ENCODE measurements around the gene PKNOX1. TPM values are rescaled to one million over a fixed set of nuclear protein-coding genes. Genes with fewer than 3 reads are reported as not detected.
"Not testable (repeated sequence)": the region's sequence is repeated elsewhere in the genome, so short reads cannot be mapped to it uniquely, and the experiment has no call there.

The PKNOX1 gene
- total RNA-seq, 2 experiments from 2014 or later: 22.0 to 31.3 TPM

- peaks cover 31% of the 10 kb centered on the region for H3K36me3 Mint-ChIP-seq
- DNase-seq (no peak), ATAC-seq (no peak)
- no peak overlapping the region for H3K4me3 Mint-ChIP-seq
- H3K4me1 Mint-ChIP-seq: peaks cover 2% of the 10 kb centered on the region
- no peak overlapping the region for H3K27ac Mint-ChIP-seq
- H3K9me3 Mint-ChIP-seq (ENCODE audit: low read depth): peaks cover 10% of the 10 kb centered on the region
- no peaks in the 10 kb centered on the region for H3K27me3 Mint-ChIP-seq
- CTCF ChIA-PET: no interaction called here
Measured at GRCh38 chr21:43004926-43005325, 30.6 kb downstream of the PKNOX1 start.

DNA sequence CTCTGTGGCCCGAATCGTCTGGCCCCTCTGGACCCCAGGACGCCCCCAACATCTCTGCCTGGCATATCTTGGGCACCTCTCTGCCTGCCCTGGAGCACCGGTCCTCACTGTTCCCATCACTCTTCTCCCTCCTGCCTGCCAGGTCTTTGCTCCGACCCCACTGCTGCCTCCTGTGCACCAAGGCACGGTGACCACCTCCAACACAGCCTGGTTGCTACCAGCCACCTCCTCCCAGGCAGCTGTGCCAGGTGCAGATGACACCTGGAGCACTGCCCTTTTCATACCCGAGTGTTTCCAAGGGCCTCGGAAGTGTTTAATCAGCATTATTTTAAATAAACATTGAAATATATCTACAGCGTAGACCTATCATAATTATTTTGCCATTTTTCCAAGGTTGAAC, 31.3 kb downstream of the PKNOX1 start:
- Mint-ChIP-seq H3K4me3 (no peak overlapping the region), H3K36me3 (peaks cover 27% of the 10 kb centered on the region), H3K9me3 (ENCODE audit: low read depth) (peaks cover 6% of the 10 kb centered on the region), H3K4me1 (peaks cover 2% of the 10 kb centered on the region), H3K27ac (no peak overlapping the region), H3K27me3 (no peaks in the 10 kb centered on the region)
- ATAC-seq (no peak), DNase-seq (no peak)
- CTCF ChIA-PET: no interaction called here

- CTCF ChIA-PET; ATAC-seq; H3K4me1 Mint-ChIP-seq; H3K9me3 Mint-ChIP-seq (ENCODE audit: low read depth); H3K4me3 Mint-ChIP-seq; H3K27me3 Mint-ChIP-seq; DNase-seq; H3K27ac Mint-ChIP-seq: not testable (repeated sequence)
- H3K36me3 Mint-ChIP-seq: peaks cover 25% of the 10 kb centered on the region
Measured at GRCh38 chr21:43006051-43006873, 31.9 kb downstream of the PKNOX1 start.

DNA sequence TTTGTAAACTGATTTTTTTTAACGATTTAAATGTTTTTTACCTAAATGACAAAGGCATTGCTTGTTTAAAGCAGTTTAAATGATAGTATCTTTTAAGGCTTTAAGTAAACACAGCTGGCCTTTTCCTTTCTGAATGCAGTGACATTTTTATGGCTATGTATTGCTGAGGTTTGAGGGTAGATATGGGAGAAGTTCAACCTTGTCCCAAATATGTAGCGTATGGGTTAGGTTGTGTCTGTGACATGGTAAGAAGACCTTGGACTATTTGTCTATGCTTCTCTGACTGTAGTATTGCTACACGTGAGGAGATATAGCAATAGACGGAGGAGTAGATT, 32.5 kb downstream of the PKNOX1 start:
- Mint-ChIP-seq H3K4me1 (no peaks in the 10 kb centered on the region), H3K4me3 (no peak overlapping the region), H3K36me3 (peaks cover 27% of the 10 kb centered on the region), H3K9me3 (ENCODE audit: low read depth) (no peaks in the 10 kb centered on the region), H3K27me3 (no peaks in the 10 kb centered on the region), H3K27ac (no peak overlapping the region)
- CTCF ChIA-PET: no interaction called here
- DNase-seq: no peak
- no peak for ATAC-seq

DNA sequence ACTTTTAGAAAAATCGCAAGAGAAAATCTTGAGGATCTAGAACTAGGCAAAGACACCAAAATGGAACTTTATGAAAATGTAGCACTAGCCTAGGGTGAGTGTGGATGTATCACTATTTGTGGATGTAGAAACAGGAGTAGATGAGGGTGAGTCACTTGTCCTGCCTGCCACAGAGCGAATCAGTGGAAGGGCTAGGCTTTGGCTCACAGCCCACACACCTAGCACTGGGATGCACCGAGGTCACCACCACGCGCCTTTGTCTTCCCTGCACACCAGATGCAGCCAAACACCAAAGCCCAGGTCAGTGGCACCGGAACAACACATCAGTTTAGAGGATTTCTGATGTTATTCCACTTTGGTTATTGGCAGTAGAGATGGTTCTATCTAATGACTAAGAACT, 38.2 kb downstream of the PKNOX1 start:
- H3K9me3 Mint-ChIP-seq (ENCODE audit: low read depth): no peaks in the 10 kb centered on the region
- peaks cover 38% of the 10 kb centered on the region for H3K36me3 Mint-ChIP-seq
- DNase-seq (no peak), ATAC-seq (no peak)
- H3K27me3 Mint-ChIP-seq: no peaks in the 10 kb centered on the region
- no peak overlapping the region for H3K4me3 Mint-ChIP-seq
- CTCF ChIA-PET: no interaction called here
- no peak overlapping the region for H3K27ac Mint-ChIP-seq
- H3K4me1 Mint-ChIP-seq: peaks cover 1% of the 10 kb centered on the region

DNA sequence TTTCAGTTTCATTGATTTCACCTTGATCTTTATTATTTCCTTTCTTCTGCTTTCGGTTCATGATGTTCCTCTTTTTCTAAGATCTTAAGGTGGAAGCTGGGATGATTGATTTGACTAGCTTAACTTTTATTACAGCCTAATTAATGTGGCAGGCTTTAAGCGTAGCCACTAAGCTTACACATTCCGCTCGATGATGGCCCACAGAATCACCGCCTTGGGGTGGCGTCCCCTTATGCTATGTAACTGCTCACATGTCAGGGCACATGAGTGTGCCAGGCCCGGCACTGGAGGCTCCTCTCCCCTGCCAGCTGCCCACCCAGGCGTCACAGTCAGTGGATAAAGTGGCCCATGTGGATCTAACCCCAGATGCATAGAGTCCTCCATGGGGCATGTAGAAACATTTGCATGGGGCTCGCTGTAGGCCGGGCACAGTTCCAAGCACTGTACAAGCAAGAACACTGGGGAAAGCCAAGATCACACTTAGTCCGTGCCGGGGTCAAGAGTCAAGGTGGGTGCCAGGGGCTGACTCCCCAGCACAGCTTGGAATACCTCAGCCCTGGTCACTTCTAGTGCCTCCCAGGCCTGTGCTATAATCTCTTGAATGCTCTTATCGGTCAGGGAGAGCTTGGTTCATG, 41.7 kb downstream of the PKNOX1 start:
- CTCF ChIA-PET: no interaction called here
- no peaks in the 10 kb centered on the region for H3K9me3 Mint-ChIP-seq (ENCODE audit: low read depth)
- H3K4me3 Mint-ChIP-seq: no peak overlapping the region
- H3K27ac Mint-ChIP-seq: no peak overlapping the region
- peaks cover 1% of the 10 kb centered on the region for H3K4me1 Mint-ChIP-seq
- no peak for DNase-seq
- H3K27me3 Mint-ChIP-seq: no peaks in the 10 kb centered on the region
- ATAC-seq: no peak
- peaks cover 25% of the 10 kb centered on the region for H3K36me3 Mint-ChIP-seq

GRCh38 chr21:43016728-43017127, 42.4 kb downstream of the PKNOX1 start:
- Mint-ChIP-seq H3K27ac (no peak overlapping the region), H3K27me3 (no peaks in the 10 kb centered on the region), H3K36me3 (peaks cover 21% of the 10 kb centered on the region), H3K4me1 (peaks cover 1% of the 10 kb centered on the region), H3K4me3 (no peak overlapping the region), H3K9me3 (ENCODE audit: low read depth) (no peaks in the 10 kb centered on the region)
- DNase-seq: no peak
- CTCF ChIA-PET: no interaction called here
- ATAC-seq: no peak

DNA sequence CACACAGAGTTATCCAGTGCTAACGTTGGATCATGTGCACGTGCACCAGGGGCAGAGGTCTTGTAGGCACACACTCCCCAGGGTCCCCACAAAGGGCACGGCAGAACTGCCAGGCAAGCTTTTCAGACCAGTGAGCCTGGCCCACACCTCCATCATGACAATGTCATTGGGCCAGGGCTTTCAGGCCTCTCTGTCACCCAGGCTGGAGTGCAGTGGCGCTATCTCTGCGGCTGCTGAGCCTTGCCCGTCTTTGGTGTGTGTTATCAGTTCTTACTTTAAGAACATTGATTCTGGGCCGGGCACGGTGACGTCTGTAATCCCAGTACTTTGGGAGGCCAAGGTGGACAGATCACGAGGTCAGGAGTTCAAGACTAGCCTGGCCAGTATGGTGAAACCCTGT, 44.2 kb downstream of the PKNOX1 start:
- Mint-ChIP-seq H3K4me3 (no peak overlapping the region), H3K27me3 (no peaks in the 10 kb centered on the region), H3K4me1 (peaks cover 1% of the 10 kb centered on the region), H3K36me3 (peaks cover 14% of the 10 kb centered on the region), H3K27ac (no peak overlapping the region), H3K9me3 (ENCODE audit: low read depth) (no peaks in the 10 kb centered on the region)
- CTCF ChIA-PET: no interaction called here
- no peak for ATAC-seq
- DNase-seq: no peak

DNA sequence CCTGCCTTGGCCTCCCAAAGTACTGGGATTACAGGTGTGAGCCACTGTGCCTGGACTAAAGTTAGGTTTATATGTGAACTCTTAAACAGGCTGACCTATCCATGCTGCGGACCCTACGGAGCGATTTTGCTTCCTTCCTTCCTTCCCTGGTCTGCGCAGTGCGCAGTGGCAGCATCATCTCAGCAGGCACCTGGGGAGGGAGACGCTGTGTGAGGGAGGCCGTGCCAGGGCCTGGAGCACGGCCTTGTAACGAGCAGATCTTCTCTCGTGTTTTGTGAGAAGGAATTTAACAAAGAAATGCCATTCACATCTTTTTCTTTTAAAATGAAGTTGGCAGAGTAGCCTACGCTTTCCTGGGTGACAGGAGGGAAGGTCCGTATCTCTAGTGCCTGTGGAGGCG, 45.8 kb downstream of the PKNOX1 start:
- Mint-ChIP-seq H3K9me3 (ENCODE audit: low read depth) (no peaks in the 10 kb centered on the region), H3K4me3 (no peak overlapping the region), H3K27ac (no peak overlapping the region), H3K4me1 (peaks cover 1% of the 10 kb centered on the region), H3K36me3 (peaks cover 10% of the 10 kb centered on the region), H3K27me3 (no peaks in the 10 kb centered on the region)
- DNase-seq: no peak
- no peak for ATAC-seq
- CTCF ChIA-PET: no interaction called here

GRCh38 chr21:43020771-43021170, 46.4 kb downstream of the PKNOX1 start:
- DNase-seq (no peak), ATAC-seq (no peak)
- no peak overlapping the region for H3K4me3 Mint-ChIP-seq
- H3K4me1 Mint-ChIP-seq: peaks cover 1% of the 10 kb centered on the region
- H3K27me3 Mint-ChIP-seq: no peaks in the 10 kb centered on the region
- peaks cover 10% of the 10 kb centered on the region for H3K36me3 Mint-ChIP-seq
- no peak overlapping the region for H3K27ac Mint-ChIP-seq
- CTCF ChIA-PET: no interaction called here
- H3K9me3 Mint-ChIP-seq (ENCODE audit: low read depth): no peaks in the 10 kb centered on the region

GRCh38 chr21:43021191-43021590, 46.8 kb downstream of the PKNOX1 start:
- Mint-ChIP-seq H3K27me3 (no peaks in the 10 kb centered on the region), H3K36me3 (peaks cover 10% of the 10 kb centered on the region), H3K4me3 (no peak overlapping the region), H3K4me1 (no peaks in the 10 kb centered on the region), H3K9me3 (ENCODE audit: low read depth) (no peaks in the 10 kb centered on the region), H3K27ac (no peak overlapping the region)
- CTCF ChIA-PET: no interaction called here
- ATAC-seq: no peak
- no peak for DNase-seq

DNA sequence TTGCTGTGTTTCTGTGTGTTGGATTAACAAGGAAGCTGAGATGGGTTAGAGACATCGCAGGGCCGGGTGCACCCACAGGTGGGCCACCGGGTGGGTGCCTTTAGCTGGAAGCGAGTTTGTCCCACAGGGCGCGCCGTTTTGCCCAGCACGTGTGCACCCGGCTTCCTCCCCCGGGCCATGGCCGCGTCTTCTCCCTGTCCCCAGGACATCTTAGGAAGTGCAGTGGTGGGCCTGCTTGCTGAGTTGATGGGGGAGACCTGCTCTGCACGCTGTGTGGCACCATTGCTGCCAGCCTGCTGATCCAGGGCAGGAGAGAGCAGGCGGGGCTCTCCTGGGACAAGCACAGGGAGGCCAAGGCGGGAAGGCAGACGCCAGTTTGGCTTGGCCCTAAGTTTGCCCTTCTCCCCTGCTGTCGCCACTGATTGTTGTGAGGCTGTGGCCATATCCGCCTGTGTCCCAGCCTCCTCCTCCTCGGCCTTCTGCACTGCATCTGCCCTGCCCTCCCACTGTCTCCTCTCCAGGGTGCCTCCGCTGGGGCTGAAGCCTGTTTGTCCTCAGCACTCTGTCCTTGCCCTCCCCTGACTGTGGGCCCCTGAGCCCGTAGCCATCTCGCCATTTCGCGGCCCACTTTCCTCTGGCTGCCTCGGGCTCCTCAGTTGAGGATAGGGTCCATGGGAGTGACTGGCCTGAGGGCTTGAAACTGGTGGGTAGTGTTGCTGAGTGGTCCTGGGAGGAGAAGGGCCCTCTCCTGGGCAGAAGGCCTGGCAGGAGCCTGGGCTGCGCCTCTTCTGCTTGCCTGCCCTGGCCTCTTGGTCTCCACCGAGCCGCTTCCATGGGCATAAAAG, 47.6 kb downstream of the PKNOX1 start:
- Mint-ChIP-seq H3K4me3 (no peak overlapping the region), H3K27me3 (no peaks in the 10 kb centered on the region)

GRCh38 chr21:43023175-43023574, 48.8 kb downstream of the PKNOX1 start:
- no peak overlapping the region for H3K4me3 Mint-ChIP-seq
- H3K27ac Mint-ChIP-seq: no peak overlapping the region
- no peaks in the 10 kb centered on the region for H3K9me3 Mint-ChIP-seq (ENCODE audit: low read depth)
- ATAC-seq (no peak), DNase-seq (no peak)
- H3K36me3 Mint-ChIP-seq: peaks cover 8% of the 10 kb centered on the region
- no peaks in the 10 kb centered on the region for H3K27me3 Mint-ChIP-seq
- CTCF ChIA-PET: no interaction called here
- H3K4me1 Mint-ChIP-seq: no peaks in the 10 kb centered on the region

More for the DNA sequence above, 47.6 kb downstream of the PKNOX1 start:
- no peak overlapping the region for H3K27ac Mint-ChIP-seq
- H3K4me1 Mint-ChIP-seq: no peaks in the 10 kb centered on the region
- H3K9me3 Mint-ChIP-seq (ENCODE audit: low read depth): no peaks in the 10 kb centered on the region
- ATAC-seq (no peak), DNase-seq (no peak)
- CTCF ChIA-PET: no interaction called here
- H3K36me3 Mint-ChIP-seq: peaks cover 8% of the 10 kb centered on the region

All from activated CD8-positive, alpha-beta memory T cell treated with anti-CD3 and anti-CD28 coated beads, Interleukin-2, amount 10 ng/mL, durations not matched to agents 7 days and 5 days (primary cell).